Stimulated activated CD8-positive, alpha-beta memory T cell treated with anti-CD3 and anti-CD28 coated beads, Interleukin-4, amount 100 ng/mL, for 48 hours (primary cell): ENCODE results near the gene PPM1L.

ENCODE experiments used
- DNase-seq: peaks from one replicate; pipeline ENCODE4 v3.0.0-alpha.2; 2020

The PPM1L gene

GRCh38 chr3:160857476-160858119 lies 101.6 kb downstream of the PPM1L start:
- no peak for DNase-seq

DNA sequence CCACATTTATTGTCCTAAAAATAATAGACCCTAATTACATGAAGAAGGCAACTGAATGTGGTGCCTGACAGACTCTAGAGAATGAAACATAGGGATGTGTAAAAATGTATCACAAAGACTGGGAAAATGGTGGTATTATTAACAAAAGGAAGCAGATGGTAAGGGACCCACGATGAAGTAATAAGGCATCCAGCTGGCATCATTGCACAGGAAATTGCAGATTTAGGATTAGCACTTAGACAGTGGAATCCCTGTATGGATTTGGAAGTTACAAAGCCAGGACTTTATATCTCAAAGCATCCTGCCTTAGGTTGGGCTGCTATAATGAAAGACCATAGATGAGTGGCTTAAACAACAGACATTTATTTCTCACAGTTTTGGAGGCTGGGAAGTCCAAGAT lies 104.3 kb downstream of the PPM1L start:
- no peak for DNase-seq

GRCh38 chr3:160869825-160870224 lies 113.8 kb downstream of the PPM1L start:
- no peak for DNase-seq

GRCh38 chr3:160870327-160870726 lies 114.3 kb downstream of the PPM1L start:
- no peak for DNase-seq

DNA sequence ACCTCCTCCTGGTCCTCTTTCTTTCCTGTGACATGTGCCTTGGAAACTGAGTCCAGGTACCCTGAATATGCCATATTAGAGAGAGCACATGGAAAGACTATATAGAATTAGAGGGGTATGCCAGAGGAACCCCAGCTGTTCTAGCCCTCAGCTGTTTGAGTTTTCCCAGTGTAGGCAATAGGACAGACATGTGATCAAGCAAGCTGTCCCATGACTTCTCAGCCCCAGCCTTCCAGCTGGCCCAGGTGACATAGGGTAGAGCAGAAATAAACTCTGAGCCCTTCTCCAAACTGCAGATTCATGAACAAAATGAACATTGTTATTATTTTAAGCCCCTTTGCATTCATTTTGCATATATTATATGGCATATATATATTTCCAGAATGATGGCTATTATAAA lies 118.7 kb downstream of the PPM1L start:
- DNase-seq = no peak

DNA sequence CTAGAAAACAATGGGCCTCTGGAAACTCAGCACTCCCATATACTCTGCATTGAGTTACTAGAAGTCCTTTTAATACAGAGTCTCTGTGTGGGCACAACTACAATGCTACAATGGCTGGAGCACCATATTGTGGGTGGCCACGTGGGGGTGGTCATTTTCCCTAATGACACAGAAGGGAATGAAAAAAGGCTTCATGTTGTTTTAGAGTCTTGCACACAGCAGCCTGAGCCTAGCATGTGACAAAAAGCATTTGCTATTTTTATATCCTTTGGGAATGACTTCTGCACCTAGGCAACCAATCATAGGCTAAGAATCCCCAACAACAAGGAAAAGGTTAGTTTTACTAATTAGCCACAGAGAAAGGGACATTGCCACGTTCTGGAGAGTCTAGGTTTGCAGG lies 120.6 kb downstream of the PPM1L start:
- DNase-seq = no peak

GRCh38 chr3:160879859-160880258 lies 123.8 kb downstream of the PPM1L start:
- DNase-seq = no peak

- DNase-seq = no peak
Observed at GRCh38 chr3:160883373-160883772, 127.3 kb downstream of the PPM1L start.

DNA sequence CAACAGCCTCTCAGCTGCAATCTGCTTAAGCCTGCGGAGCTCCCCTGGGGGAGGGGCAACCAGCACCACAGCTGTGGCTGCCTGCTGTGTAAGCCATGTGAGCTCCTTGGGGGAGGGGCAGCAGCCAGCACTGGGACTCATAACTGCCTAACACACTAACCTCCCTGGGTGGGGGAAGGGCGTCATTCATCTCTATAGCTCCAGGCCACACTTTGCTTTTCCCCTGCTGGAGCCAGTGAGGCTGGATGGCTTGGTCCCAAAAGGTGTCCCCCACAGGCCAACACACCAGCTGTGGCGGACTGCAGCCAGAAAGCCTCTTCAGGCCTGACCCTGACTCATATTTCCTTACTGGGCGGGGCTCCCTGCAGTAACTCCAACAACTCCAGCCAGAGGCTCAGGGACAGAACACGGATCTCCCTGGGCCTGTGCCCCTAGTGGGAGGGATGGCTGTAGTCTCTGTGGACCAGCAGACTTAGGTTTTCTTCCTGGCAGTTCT lies 129.8 kb downstream of the PPM1L start:
- DNase-seq = no peak

DNA sequence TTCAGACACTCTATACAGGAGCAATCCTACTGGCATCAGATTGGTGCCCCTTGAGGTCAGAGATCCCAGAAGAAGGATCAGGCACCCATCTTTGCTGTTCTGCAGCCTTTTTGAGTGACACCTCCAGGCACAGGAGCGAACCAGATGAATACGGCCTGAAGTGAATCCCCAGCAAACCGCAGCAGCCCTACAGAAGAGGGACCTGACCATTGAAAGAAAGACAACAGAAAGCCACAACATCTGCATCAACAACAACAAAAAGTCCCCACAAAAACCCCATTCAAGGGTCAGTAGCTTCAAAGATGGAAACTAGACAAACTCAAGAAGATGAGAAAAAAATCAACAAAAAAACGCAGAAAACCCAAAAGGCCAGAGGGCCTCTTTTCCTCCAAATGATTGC lies 130.4 kb downstream of the PPM1L start:
- DNase-seq = no peak

GRCh38 chr3:160893207-160893606 lies 137.2 kb downstream of the PPM1L start:
- DNase-seq = no peak

GRCh38 chr3:160904691-160905090 lies 148.7 kb downstream of the PPM1L start:
- DNase-seq = no peak

GRCh38 chr3:160906646-160907045 lies 150.6 kb downstream of the PPM1L start:
- DNase-seq = no peak

GRCh38 chr3:160909917-160910316 lies 153.9 kb downstream of the PPM1L start:
- no peak for DNase-seq

- DNase-seq = no peak
Observed at GRCh38 chr3:160911411-160911810, 155.4 kb downstream of the PPM1L start.

GRCh38 chr3:160916472-160916871 lies 160.4 kb downstream of the PPM1L start:
- no peak for DNase-seq

DNA sequence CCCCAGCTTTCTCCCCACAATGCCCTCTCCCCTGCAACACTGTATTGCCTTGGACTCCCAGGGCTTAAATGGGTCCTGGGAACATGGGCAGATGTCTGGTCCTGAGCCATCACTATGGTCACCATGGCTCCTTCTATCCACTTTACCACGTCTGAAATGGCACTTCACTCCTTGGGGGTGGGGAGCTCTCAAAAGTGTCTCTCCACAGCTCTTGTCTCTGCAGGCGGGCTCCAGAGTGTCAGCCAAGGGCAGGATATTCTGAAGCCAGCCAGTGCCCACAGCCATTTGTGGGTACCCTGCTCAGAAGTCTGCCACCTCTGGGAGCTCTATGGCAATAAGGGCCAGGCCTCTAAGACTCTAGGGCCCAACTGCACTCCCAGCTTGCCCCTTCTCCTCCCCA lies 163.9 kb downstream of the PPM1L start:
- no peak for DNase-seq

GRCh38 chr3:160921020-160921635 lies 165.1 kb downstream of the PPM1L start:
- DNase-seq = no peak

- no peak for DNase-seq
Observed at GRCh38 chr3:160924776-160925175, 168.7 kb downstream of the PPM1L start.

- no peak for DNase-seq
Observed at GRCh38 chr3:160927620-160928019, 171.6 kb downstream of the PPM1L start.

- DNase-seq = no peak
Observed at GRCh38 chr3:160928183-160928726, 172.2 kb downstream of the PPM1L start.

DNA sequence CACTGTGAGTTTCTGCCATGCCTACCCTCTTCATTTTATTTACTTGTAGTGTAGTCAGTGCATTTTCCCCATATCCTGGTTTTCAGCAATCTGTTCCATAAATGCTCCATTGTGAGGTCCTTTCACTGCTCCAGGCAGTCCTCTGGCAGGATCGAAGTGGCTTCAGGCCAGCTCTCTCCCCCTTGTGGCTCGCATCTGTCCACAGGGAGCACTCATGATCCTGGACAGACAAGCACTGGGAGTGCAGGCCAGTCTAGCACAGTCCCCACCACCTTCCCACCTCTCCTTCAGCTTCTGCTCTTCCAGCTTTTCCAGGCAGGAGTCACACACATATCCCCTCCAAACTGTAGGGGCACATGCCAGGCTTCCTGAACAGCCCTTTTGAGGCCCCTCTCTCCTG lies 173.6 kb downstream of the PPM1L start:
- DNase-seq = no peak

DNA sequence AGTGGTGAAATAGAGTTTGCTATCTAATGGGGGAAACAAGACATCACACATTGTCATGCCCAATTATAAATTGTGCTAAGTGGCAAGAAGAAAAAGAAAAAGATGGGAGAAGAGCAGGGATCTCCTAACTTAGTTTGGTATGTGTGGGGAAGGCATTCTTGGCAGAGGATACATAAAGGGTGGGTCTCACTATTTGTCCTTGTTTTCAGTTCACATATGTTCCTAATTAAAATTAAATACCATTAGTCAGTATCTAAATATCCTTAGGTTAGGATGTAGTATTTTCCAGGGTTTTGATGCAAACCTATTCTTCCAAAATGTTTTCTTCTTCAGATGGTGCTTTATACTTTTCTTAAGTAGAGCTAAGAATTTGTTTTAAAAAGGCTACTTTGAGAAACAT lies 175.4 kb downstream of the PPM1L start:
- DNase-seq = no peak

DNA sequence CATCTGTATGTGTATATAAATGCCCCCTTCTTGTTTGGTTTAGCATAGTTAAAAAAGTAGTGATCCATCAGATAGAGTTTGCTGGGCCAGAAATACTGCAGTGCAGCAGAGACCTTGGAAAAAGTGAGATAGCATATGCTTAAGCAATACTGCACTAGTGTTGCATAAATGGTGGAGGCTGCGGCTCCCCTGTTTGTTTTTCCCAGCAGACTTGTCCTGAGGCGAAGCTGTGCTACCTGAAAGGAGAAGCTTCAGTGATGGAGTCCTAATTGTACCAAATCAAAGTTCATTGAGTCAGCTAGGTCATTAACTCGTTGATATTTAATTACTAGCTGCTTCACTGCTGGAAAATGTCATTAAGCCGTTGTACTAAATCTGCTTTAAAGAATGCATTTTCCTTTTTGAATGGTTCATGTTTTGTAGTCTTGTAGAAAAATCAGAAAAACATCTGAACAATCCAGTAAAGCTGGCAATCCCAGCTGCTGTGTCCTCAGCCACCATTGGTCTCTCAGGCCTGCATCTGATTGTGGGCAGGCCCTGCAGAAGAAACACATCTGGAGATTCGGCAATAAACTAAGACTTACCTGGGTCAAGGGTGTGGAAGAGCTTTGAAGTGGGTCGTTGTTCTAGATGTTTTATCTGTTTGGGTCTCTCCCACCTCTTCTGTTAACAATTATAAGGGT lies 179.5 kb downstream of the PPM1L start:
- no peak for DNase-seq
